ENCODE measurements around the gene THRAP3. TPM values are rescaled to one million over a fixed set of nuclear protein-coding genes. Genes with fewer than 3 reads are reported as not detected.

THRAP3 gene
- total and polyA plus RNA-seq, 2 experiments from 2014 or later, result 48.6 to 92.9 TPM

DNA sequence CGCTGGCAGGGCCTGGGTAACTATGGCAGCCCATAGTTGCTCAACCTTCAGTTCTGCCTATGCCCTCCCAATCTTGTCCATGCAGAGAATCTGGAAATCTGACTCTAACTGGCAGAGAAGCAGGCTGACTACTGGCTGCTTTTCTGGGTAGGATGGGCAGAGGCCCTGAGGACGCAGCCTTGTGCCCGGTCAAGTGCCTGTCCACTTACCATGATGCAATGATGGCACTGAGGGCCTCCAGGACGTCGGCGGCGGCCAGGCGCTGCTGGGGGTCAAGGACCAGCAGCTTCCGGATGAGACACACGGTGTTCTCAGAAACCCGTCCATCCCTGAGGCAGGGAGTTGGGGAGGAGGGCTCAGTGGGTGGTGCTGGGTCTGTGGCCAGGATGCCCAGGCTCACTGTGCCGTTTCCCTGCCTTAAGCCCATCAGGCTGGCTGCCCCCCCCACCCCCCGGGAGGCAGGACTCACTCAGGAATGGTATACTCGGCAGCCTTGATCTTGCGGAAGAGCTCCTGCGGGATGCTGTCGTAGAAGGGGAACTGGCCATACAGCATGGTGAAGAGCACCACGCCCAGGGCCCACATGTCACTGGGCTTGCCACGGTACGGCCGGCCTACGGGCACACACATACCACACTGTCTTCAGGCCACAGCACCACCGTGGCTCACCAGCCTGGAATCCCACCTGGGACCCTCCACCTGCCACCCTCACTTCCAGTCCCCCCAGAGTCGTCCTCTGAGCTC is 119.6 kb downstream of the THRAP3 start:
- Histone ChIP-seq H3K27ac (no peak overlapping the region), H3K36me3 (peaks cover 9% of the 10 kb centered on the region), H3K4me3 (no peak overlapping the region), H3K9me3 (ENCODE audit: low read depth) (no peaks in the 10 kb centered on the region), H3K4me1 (ENCODE audit: low read depth) (no peaks in the 10 kb centered on the region), H3K27me3 (no peaks in the 10 kb centered on the region)
- TF ChIP-seq, protein P1, sequence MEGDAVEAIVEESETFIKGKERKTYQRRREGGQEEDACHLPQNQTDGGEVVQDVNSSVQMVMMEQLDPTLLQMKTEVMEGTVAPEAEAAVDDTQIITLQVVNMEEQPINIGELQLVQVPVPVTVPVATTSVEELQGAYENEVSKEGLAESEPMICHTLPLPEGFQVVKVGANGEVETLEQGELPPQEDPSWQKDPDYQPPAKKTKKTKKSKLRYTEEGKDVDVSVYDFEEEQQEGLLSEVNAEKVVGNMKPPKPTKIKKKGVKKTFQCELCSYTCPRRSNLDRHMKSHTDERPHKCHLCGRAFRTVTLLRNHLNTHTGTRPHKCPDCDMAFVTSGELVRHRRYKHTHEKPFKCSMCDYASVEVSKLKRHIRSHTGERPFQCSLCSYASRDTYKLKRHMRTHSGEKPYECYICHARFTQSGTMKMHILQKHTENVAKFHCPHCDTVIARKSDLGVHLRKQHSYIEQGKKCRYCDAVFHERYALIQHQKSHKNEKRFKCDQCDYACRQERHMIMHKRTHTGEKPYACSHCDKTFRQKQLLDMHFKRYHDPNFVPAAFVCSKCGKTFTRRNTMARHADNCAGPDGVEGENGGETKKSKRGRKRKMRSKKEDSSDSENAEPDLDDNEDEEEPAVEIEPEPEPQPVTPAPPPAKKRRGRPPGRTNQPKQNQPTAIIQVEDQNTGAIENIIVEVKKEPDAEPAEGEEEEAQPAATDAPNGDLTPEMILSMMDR (IDR thresholded peaks at IDR 0.05; ENCODE audit: low read depth, low read length), result no peak
- no peak for DNase-seq (ENCODE audit: low read depth in 1 of 2, low spot score in 1 of 2)

DNA sequence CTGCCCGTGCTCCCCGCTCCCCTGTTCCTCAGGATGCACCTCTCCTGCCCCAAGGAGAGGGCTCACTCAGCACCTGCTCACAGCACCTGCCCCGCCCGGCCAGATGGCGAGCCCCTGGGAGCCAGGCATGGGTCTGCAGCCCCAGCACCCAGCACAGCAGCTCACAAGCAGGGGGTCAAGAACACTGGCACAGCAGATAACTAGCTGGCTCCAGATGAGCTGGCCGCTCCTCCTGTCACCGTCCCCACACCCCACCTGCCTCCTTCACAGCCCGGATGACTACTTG is 120.1 kb downstream of the THRAP3 start:
- no peak overlapping the region for H3K4me3 ChIP-seq
- H3K27me3 ChIP-seq, result no peaks in the 10 kb centered on the region
- no peaks in the 10 kb centered on the region for H3K4me1 ChIP-seq (ENCODE audit: low read depth)
- DNase-seq (ENCODE audit: low read depth in 1 of 2, low spot score in 1 of 2), result no peak
- TF ChIP-seq, protein P1 (IDR thresholded peaks at IDR 0.05; ENCODE audit: low read depth, low read length), result no peak
- peaks cover 9% of the 10 kb centered on the region for H3K36me3 ChIP-seq
- H3K9me3 ChIP-seq (ENCODE audit: low read depth), result no peaks in the 10 kb centered on the region
- H3K27ac ChIP-seq, result no peak overlapping the region

DNA sequence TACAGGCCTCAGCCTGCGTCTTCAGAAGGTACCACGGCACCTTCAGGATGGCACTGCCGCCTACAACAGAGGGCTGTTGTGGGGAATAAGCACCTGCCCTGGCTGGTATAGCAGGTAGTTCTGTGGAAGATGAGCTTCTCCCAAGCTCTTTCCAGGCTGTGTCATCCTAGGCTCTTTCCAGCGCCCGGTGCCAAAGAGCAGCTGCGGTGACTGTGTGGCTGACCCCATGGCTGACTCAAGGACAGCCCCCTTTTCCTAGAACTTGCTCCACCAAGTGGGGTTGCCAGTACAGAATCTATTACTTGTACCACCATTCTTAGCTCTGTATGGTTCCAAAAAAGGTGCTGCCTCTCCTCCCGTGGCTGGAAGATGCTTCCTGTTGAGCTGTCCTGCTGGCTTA is 121.1 kb downstream of the THRAP3 start:
- TF ChIP-seq, protein P1 (IDR thresholded peaks at IDR 0.05; ENCODE audit: low read depth, low read length), result no peak
- Histone ChIP-seq H3K9me3 (ENCODE audit: low read depth) (no peaks in the 10 kb centered on the region), H3K27me3 (no peaks in the 10 kb centered on the region), H3K36me3 (peaks cover 9% of the 10 kb centered on the region), H3K4me3 (no peak overlapping the region), H3K27ac (no peak overlapping the region), H3K4me1 (ENCODE audit: low read depth) (no peaks in the 10 kb centered on the region)
- DNase-seq (ENCODE audit: low read depth in 1 of 2, low spot score in 1 of 2), result no peak

DNA sequence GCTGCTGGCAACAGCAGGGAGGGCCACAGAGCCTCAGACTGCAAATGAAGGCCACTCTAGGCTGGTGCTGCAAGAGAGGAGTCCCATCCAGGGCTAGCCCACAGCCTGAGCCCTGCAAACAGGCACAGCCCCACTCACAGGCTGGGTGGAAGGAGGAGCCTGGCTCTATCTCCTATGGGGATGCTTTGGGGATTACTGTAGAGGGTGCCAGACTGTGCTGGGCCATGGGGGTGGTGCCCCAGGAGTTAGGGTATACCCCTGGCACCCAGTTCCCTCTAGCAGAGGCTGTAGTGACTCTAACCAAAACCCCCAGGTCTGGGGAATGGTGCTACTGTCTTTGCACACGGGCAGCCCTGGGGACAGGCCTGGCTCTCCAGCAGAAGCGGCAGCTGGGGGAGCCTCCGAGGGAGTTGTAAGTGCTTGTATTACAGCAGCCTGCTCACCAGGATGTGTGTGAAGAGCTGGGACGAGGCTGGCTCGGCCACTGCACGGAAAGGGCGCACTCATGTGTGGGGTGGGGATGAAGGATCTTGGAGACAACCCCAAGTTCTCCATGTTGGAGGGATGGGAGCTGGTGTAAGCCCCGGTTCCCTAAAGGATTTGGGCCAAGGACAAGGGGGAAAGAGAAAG is 122.6 kb downstream of the THRAP3 start:
- H3K27ac ChIP-seq, result no peak overlapping the region
- TF ChIP-seq, protein P1 (IDR thresholded peaks at IDR 0.05; ENCODE audit: low read depth, low read length), result no peak
- no peak overlapping the region for H3K4me3 ChIP-seq
- DNase-seq (ENCODE audit: low read depth in 1 of 2, low spot score in 1 of 2), result no peak
- no peaks in the 10 kb centered on the region for H3K27me3 ChIP-seq
- no peaks in the 10 kb centered on the region for H3K9me3 ChIP-seq (ENCODE audit: low read depth)
- peaks cover 12% of the 10 kb centered on the region for H3K36me3 ChIP-seq
- no peaks in the 10 kb centered on the region for H3K4me1 ChIP-seq (ENCODE audit: low read depth)

DNA sequence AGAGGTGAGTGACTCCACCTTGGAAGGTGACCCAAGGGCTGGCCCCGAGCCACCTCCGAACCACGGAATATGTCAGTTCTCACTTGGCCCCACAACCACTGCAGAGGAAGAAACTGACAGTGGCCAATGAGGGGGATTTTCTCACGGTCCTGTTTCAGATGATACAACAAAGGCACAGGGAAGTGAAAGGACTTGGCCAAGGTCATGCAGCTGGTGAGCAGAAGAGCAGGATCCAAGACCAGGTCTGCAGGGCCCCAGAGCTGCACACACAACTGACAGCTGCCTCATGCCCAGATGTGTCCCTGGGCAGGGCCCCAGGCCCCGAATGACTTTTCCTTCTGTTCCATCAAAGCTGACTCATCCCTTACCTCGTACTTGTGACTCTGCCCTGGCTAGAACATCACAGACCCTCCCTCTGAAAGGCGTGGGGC is 125.0 kb downstream of the THRAP3 start:
- no peak overlapping the region for H3K4me3 ChIP-seq
- no peaks in the 10 kb centered on the region for H3K27me3 ChIP-seq
- no peak overlapping the region for H3K27ac ChIP-seq
- DNase-seq (ENCODE audit: low read depth in 1 of 2, low spot score in 1 of 2), result peak in 1 of 2 donors; percentile 9
- no peaks in the 10 kb centered on the region for H3K9me3 ChIP-seq (ENCODE audit: low read depth)
- H3K4me1 ChIP-seq (ENCODE audit: low read depth), result no peaks in the 10 kb centered on the region
- TF ChIP-seq, protein P1 (IDR thresholded peaks at IDR 0.05; ENCODE audit: low read depth, low read length), result no peak
- peaks cover 15% of the 10 kb centered on the region for H3K36me3 ChIP-seq
